HG03108 (cell line): ENCODE measurements around the gene RAB3C.
"Not testable (repeated sequence)": the region's sequence is repeated elsewhere in the genome, so short reads cannot be mapped to it uniquely, and the experiment has no call there.

Experiments
- ATAC-seq: cut with Tn5 transposase; IDR thresholded peaks from one replicate; pipeline ENCODE4 v1.9.1; 2021; ENCODE audit warnings: moderate library complexity; ENCODE audit not compliant: unreplicated experiment

The RAB3C gene, protein sequence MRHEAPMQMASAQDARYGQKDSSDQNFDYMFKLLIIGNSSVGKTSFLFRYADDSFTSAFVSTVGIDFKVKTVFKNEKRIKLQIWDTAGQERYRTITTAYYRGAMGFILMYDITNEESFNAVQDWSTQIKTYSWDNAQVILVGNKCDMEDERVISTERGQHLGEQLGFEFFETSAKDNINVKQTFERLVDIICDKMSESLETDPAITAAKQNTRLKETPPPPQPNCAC

DNA sequence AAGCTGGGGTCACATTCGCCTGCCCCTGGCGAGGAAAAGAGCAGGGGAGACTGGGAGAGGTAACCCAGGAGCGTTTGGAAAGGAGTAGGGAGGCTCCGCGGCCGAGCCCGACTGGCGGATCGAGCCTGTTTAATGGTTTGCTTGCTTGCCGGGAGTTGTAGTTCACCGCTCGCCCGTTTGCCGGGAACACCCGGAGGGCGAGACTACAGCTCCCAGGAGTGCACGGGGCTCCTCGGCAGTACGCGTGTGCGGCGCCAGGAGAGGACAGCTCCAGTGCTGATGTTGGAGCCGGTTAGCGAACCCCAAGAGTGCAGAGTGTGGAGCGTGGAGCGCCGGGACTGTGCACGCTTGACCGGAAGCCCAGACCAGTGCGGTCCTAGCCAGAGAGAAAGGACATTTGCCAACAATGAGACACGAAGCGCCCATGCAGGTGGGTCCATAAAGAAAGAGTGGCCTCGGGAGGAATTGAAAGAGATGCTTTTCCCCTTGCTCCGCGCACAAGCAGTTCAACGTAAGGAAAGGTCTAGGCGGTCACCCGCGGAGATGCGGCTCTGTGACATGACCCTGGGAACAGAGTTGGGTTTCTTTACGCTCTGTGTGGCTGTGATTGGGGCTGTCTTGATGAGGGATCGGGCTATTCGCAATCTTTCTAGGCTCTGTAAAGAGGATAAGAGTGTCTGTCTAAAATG is at the start of gene RAB3C:
TSS of gene RAB3C (plus strand) at position 273 of the 689 bp plus-strand sequence. CDS start at position 407, 134 bp downstream.
- ATAC-seq = peak; percentile 100

DNA sequence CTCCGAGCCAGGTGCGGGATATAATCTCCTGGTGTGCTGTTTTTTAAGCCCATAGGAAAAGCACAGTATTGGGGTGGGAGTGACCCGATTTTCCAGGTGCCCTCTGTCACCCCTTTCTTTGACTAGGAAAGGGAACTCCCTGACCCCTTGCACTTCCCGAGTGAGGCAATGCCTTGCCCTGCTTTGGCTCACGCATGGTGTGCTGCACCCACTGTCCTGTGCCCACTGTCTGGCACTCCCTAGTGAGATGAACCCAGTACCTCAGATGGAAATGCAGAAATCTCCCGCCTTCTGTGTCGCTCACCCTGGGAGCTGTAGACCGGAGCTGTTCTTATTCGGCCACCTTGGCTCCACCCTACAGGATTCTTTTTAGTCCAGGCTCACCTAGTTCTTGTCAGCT is 40.9 kb upstream of the RAB3C start:
- not testable (repeated sequence) for ATAC-seq

DNA sequence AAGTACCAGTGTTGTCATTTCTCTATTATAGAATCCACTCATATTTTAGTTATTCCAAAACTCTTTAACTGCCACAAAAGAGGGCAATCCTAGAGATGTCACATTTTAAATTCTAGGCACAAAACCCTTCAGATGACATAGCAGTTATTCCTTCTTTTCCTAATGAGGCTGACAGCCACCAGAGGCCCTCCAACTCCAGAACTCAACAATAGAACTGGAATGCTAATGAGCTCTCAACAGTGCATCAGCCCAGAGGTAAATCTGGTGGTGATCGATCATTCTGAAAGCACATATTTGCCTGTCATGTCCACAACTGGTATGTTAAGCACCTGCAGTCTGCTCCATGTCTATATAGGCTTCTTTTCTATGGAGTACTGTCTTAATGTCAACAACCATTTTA is 40.2 kb upstream of the RAB3C start:
- no peak for ATAC-seq

DNA sequence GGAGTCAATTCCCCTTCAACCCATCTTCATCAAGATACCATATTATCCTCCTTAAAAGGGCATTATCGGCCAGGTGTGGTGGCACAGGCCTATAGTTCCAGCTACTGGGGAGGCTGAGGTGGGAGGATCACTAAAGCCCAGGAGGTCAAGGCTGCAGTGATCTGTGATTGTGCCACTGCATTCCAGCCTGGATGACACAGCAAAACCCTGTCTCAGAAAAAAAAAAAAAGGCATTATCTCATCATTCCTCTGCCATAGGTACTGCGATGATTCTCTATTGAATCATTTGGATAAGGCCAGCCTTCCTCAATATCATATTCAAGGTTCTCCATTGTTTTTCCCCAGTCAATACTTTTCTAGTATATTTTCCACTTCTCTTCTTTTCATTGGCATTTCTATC is 39.2 kb upstream of the RAB3C start:
- no peak for ATAC-seq

DNA sequence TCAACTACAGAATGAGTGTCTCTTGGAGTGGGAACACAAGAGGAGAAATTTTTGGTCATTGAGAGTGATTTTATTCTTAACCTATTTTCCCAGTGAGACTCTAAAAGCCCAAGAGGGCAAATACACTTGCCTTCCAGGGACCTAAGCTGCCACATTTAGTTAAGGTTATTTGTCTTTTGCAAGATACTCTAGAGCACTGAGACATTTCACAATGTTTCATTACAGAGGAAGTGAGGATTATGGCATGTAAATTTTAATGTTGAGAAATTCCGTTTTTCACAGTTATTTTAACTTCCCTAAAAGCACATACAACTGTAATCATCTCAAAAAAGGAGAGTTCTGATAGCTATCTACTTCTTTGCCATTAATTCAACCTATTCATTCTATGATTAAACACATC is 38.7 kb upstream of the RAB3C start:
- ATAC-seq = no peak

DNA sequence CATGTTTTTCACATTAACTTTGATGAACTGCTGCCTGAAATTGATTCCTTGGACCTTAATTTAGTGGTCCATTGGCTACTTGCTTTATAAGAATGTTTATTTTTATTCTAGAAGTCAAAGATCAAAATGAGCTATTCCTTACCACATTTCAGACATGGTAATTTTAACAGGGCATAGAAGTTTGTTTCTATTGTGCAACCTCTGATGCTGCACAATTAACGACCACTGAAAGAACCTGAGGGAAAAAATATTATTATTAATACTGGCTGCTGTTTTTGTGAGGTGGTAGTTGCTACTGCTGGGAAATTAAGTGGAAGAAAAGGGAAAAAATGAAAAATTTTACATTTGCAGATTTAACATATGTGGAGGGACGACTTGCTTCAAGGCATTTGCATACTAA is 37.9 kb upstream of the RAB3C start:
- no peak for ATAC-seq

DNA sequence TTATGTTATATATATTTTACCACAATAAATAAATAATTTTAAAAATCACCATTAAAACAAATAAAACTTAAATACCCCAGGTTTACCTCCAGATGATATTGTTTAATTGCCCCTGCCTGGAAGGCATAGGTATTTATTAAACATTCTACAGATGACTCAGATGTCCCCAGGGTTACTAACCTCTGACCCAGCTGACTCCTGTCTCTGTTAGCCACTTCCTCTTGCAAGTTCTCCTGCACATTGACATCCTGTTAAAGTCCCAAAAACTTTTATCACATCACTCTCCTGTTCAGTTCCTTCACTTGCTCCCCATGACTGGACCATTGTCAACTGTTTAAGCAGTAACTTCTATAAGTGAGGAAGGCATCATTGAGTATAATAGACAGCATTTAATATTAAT is 37.0 kb upstream of the RAB3C start:
- peak; percentile 98 for ATAC-seq

DNA sequence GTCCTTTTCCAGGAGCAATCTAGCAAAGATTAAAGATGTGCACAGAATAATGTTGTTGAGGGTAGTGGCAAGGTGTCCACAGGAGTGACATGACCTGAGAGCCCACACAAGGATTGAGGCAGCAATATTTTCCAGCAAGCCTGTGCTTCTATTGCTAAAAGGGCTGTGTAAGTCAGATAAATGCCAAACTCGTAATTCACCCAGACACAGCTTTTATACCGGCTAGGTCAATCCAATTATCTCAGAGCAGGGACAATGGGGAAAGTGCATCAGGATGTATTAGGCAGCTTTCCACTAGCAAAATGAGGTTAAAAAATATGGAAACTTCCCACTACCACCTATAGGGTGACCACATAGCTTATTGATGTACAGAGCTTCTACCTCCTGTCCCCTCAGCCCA is 34.8 kb upstream of the RAB3C start:
- ATAC-seq = no peak

DNA sequence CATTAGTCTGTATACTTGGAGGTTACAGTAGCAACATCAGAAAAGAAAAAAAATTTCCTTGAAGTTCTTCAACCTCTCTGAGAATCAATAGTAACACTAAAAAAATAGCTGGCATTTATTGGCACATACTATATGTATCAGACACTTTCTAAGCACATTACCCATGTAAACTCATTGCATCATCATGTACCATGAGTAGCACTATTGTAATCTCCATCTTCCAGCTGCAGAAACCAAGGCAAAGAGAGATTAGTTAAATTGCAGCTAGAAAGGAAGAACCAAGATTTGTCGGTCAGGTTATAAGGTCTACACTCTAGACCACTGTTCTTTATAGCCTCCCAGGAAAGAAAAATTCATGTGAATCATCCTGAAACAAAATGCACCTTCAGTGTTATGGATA is 31.4 kb upstream of the RAB3C start:
- no peak for ATAC-seq

DNA sequence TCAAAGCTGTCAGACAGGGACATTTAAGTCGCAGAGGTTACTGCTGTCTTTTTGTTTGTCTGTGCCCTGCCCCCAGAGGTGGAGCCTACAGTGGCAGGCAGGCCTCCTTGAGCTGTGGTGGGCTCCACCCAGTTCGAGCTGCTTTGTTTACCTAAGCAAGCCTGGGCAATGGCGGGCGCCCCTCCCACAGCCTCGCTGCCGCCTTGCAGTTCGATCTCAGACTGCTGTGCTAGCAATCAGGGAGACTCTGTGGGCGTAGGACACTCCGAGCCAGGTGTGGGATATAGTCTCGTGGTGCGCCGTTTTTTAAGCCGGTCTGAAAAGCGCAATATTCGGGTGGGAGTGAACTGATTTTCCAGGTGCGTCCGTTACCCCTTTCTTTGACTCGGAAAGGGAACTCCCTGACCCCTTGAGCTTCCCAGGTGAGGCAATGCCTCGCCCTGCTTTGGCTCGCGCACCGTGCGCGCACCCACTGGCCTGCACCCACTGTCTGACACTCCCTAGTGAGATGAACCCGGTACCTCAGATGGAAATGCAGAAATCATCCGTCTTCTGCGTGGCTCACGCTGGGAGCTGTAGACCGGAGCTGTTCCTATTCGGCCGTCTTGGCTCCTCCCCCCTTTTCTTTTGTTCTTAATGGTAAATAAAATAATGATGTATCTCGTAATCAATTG is 25.1 kb upstream of the RAB3C start:
- ATAC-seq = not testable (repeated sequence)

DNA sequence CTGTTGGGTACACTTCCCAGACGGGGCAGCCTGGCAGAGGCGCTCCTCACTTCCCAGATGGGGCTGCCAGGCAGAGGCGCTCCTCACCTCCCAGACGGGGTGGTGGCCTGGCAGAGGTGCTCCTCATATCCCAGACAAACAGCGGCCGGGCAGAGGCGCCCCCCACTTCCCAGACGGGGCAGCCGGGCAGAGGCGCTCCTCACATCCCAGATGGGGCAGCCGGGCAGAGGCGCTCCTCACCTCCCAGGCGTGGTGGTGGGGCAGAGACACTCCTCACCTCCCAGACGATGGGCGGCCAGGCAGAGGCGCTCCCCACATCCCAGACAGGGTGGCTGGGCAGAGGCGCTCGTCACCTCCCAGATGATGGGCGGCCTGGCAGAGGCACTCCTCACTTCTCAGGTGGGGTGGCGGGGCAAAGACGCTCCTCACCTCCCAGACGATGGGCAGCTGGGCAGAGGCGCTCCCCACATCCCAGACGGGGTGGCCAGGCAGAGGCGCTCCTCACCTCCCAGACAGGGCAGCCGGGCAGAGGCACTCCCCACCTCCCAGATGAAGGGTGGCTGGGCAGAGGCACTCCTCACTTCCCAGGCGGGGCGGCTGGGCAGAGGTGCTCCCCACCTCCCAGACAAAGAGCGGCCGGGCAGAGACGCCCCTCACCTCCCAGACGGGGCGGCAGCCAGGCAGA is 19.7 kb upstream of the RAB3C start:
- not testable (repeated sequence) for ATAC-seq

DNA sequence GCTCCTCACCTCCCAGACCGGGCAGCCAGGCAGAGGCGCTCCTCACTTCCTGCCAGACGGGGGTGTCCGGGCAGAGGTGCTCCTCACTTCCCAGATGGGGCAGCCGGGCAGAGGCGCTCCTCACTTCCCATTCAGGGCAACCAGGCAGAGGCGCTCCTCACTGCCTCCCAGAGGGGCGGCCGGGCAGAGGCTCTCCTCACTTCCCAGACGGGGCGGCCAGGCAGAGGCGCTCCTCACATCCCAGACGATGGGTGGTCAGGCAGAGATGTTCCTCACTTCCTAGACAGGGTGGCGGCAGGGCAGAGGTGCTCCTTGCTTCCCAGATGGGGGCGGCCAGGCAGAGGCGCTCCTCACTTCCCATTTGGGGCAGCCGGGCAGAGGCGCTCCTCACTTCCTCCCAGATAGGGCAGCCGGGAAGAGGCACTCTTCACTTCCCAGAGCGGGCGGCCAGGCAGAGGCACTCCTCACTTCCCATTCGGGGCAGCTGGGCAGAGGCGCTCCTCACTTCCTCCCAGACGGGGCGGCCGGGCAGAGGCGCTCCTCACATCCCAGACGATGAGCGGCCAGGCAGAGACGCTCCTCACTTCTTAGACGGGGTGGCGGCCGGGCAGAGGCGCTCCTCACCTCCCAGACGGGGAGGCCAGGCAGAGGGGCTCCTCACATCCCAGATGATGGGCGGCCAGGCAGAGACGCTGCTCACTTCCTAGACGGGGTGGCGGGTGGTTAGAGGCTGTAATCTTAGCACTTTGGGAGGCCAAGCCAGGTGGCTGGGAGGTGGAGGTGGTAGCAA is 18.6 kb upstream of the RAB3C start:
- not testable (repeated sequence) for ATAC-seq

DNA sequence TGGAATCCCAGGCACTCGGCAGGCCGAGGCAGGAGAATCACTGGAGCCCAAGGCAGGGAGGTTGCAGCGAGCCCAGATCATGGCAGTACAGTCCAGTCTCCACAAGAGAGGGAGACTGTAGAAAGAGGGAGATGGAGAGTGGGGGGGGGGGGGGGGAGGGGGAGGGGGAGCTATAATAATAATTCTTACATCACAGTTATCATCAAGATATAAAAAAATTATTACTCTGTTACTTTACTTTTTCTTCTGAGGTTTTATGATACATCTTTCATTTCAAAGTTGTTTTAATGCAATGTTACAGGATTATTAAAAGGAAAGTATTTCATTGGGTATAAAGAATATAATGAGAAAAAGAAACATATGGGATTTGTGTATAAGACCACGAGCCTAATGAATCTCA is 17.8 kb upstream of the RAB3C start:
- no peak for ATAC-seq

DNA sequence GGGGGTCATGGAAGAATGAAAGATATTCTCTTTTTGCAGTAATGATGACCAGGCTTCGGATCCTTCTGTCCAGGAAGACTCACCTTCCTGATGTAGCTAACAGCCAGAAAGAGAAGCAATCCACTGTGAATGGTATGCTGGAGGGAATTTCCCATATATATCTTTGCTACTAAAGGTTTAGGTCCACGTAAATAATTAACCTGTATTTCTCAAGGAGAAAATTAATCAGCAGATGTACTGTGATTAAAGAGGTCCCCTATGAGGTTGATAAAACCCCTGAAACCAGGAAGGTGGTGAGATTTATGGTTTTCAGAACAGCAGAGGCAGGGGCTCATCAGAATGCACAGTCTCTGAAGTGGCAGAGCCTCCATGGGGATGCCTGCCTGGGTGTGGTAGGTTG is 11.4 kb upstream of the RAB3C start:
- ATAC-seq = no peak

DNA sequence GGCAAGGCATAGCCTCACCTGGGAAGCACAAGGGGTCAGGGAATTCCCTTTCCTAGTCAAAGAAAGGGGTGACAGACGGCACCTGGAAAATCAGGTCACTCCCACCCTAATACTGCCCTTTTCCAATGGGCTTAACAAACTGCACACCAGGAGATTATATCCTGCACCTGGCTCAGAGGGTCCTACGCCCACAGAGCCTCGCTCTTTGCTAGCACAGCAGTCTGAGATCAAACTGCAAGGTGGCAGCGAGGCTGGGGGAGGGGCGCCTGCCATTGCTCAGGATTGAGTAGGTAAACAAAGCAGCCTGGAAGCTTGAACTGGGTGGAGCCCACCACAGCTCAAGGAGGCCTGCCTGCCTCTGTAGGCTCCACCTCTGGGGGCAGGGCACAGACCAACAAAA is 9.9 kb upstream of the RAB3C start:
- not testable (repeated sequence) for ATAC-seq

DNA sequence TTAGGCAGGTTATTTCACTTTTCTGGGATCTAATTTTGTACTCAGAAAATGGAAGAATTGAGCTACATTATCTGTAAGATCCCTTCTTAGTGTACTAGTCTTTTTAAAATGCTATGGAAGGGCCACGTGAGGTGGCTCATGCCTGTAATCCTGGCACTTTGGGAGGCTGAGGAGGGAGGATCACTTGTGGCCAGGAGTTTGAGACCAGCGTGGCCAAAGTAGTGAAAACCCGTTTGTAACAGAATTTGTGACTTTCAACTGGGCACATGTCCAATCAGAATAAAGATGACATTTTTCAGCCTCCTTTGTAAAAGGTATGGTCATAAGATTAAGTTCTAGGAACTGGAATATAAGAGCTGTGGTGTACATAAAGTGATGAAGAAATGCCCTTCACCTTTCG is 3.1 kb upstream of the RAB3C start:
- ATAC-seq = no peak

DNA sequence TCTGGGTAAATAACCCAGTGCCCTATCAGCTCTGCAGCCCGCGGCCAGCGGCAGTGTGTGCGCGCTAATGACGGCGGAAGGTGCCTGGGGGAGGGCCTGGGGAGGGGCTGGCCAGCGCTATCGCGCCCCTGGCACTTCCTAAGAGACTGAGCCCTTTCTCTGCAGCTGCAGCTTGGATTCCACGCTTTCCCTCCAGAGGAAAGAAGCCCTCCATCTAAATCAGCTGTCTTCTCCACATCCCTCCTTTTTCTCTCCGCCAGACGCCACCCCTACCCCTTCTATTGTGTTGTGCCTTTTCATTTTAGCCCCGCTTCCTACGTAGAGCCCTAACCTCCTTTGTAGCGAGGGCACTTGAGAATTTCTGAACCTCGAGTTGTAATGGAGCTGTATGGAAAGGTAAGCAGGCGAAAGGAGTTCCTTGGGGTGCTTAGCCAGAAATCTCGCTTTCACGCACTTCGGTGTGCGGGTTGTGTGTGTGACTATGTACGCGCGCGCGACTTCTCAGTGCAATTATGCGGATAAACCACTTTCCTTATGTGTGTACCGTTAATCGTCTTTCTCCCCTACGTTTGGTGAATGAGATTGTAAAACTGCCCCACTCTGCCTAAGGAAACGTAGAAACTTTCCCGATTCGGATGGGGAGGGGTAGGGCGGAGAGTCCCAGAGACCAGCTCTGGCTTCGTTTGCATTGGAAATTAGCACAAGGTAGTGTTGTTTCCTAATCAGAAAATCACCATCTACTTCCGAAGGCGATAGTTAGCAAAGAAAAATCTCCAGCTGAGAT is 664 bp upstream of the RAB3C start:
- ATAC-seq = peak; percentile 7

DNA sequence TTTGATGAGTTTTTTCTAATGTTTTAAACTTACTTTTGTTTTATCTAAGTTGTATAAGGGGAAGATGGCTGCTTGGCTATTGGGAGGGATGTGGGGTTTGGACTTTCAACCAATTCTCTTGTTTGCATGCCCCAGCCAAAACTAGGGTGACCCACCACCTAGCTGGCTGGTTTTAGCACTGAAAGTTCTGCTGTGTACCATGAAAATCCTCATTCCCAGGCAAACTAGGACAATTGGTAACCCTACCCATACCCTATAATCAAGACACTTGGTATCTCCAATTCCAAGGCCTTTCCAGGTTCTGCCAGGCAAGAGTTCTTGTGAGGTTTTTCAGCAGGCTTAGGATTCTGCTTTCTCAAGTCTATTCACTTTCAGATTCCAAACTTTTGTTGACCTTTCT is 13.1 kb downstream of the RAB3C start:
- ATAC-seq = no peak

DNA sequence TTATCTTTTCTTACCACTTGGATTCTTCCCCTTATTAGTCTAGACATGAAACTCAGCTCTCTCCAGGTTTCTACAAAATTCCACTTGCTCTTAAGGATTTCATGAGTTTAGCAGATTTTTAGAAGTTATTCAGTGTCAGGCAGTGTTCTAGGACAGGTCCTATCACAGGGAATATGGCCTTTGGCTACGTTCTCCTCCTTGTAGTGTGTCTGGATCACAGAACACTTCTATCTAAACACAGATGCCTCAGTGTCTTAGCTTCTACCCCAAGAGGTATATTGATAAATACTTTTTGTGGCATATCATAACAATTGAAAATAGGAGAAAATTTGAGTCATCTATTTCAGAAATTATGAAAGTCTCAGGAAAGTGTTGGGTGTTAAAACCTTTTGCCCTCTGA is 15.6 kb downstream of the RAB3C start:
- ATAC-seq = no peak

DNA sequence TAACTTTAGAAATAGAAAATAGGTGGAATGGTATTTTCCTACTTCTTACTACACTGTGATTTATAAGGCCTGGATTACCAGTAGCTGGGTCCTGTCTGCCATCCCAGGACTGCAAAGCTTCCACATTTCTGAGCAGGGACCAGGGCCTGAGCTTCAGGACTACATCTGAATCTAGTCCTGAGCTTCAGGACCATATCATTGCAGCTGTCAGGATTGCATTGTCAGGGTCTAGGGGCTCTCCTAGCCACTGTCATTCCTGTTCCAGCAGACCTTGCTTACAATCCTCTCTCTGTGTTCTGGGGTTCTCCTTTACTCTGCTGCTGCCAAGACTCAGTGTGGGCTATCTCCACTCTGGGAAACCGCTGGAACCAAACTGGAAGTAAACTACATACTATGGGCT is 16.3 kb downstream of the RAB3C start:
- ATAC-seq = no peak
